HepG2 (cell line): ENCODE data around the gene TTK. TPM values are rescaled to one million over a fixed set of nuclear protein-coding genes. Genes with fewer than 3 reads are reported as not detected.

Source experiments
- BATF2 ChIP-seq: sonication (generic); formaldehyde crosslinking; IDR thresholded peaks from 2 replicates; pipeline ENCODE4 v1.8.0; 2022; ENCODE audit warnings: mild to moderate bottlenecking, missing genetic modification reagents, moderate library complexity
- CCAR2 ChIP-seq: fragments of 200-400 bp; formaldehyde crosslinking; optimal IDR thresholded peaks from 2 replicates; pipeline ENCODE3; 2018; ENCODE audit warnings: low read depth, mild to moderate bottlenecking, low read length, moderate library complexity
- FOXC1 ChIP-seq: sonication (generic); formaldehyde crosslinking; IDR thresholded peaks from 2 replicates; pipeline ENCODE4 v1.8.0; 2022; ENCODE audit warnings: mild to moderate bottlenecking, missing genetic modification reagents, borderline replicate concordance
- GLMP ChIP-seq: sonication (generic); formaldehyde crosslinking; IDR thresholded peaks from 2 replicates; pipeline ENCODE4 v1.9.0; 2021; ENCODE audit warnings: missing genetic modification reagents, mild to moderate bottlenecking, borderline replicate concordance
- HCFC1 ChIP-seq: fragments of 150-350 bp; IDR thresholded peaks from 2 replicates; pipeline ENCODE4 v1.6.1; 2014; ENCODE audit warnings: low read depth, low read length
- MZF1 ChIP-seq: sonication (generic); formaldehyde crosslinking; IDR thresholded peaks from 2 replicates; pipeline ENCODE4 v1.8.1; 2023; ENCODE audit warnings: mild to moderate bottlenecking, missing genetic modification reagents, borderline replicate concordance
- PAWR ChIP-seq: sonication (generic); formaldehyde crosslinking; IDR thresholded peaks from 2 replicates; pipeline ENCODE4 v1.4.0; 2020; ENCODE audit warnings: missing genetic modification reagents, mild to moderate bottlenecking, borderline replicate concordance
- SMARCE1 ChIP-seq: fragments of 450-650 bp; IDR thresholded peaks from 2 replicates; pipeline ENCODE4 v1.6.1; 2017; ENCODE audit warnings: borderline replicate concordance
- SNAI1 ChIP-seq: sonication (generic); formaldehyde crosslinking; IDR thresholded peaks from 2 replicates; pipeline ENCODE4 v1.5.0; 2020; ENCODE audit warnings: mild to moderate bottlenecking, missing genetic modification reagents, borderline replicate concordance
- SOX5 ChIP-seq: IDR thresholded peaks from 2 replicates; pipeline ENCODE4 v1.6.1; 2016; ENCODE audit warnings: borderline replicate concordance
- ZC3H4 ChIP-seq: sonication (generic); formaldehyde crosslinking; IDR thresholded peaks from 2 replicates; pipeline ENCODE4 v1.4.0; 2020; ENCODE audit warnings: missing genetic modification reagents, borderline replicate concordance
- ZNF12 ChIP-seq: sonication (generic); formaldehyde crosslinking; IDR thresholded peaks from 2 replicates; pipeline ENCODE4 v1.5.0; 2020; ENCODE audit warnings: missing genetic modification reagents
- ZNF138 ChIP-seq: sonication (generic); formaldehyde crosslinking; IDR thresholded peaks from 2 replicates; pipeline ENCODE4 v1.5.0; 2020; ENCODE audit warnings: mild to moderate bottlenecking, low read depth, missing genetic modification reagents
- ZNF552 ChIP-seq: sonication (generic); formaldehyde crosslinking; IDR thresholded peaks from 2 replicates; pipeline ENCODE4 v1.9.0; 2022; ENCODE audit warnings: missing genetic modification reagents, mild to moderate bottlenecking, borderline replicate concordance
- ZNF784 ChIP-seq: sonication (generic); formaldehyde crosslinking; IDR thresholded peaks from 2 replicates; pipeline ENCODE4 v1.5.1; 2020; ENCODE audit warnings: missing genetic modification reagents, mild to moderate bottlenecking, borderline replicate concordance
- ZNF850 ChIP-seq: sonication (generic); formaldehyde crosslinking; conservative IDR thresholded peaks from 2 replicates; pipeline ENCODE4 v1.9.0; 2021; ENCODE audit warnings: mild to moderate bottlenecking, missing genetic modification reagents
- ZSCAN21 ChIP-seq: sonication (generic); formaldehyde crosslinking; IDR thresholded peaks from 2 replicates; pipeline ENCODE4 v1.8.0; 2022; ENCODE audit warnings: mild to moderate bottlenecking, missing genetic modification reagents, moderate library complexity, borderline replicate concordance
- polyA plus RNA-seq, 8 experiments: library from polyadenylated mRNA; depleted of rRNA in 3 of 8; stranded (reverse) in 7 of 8; unstranded in 1 of 8; fragments of >200 nt; fragmentation: Illumina TruSeq in 4 of 8; extraction: Trizol in 4 of 8; gene quantifications; 2 replicates each; pipeline versions ENCODE4 v1.2.1 to v1.2.3, GENCODE V29; 2011 to 2016; ENCODE audit warnings: low read depth in 4 of 8, missing spikeins in 1 of 8, mixed read lengths in 1 of 8; ENCODE audit not compliant: insufficient read depth in 1 of 8
- total RNA-seq, 5 experiments: library from RNA; depleted of rRNA; stranded (reverse); fragments of >200 nt; fragmentation: Illumina TruSeq; extraction: Trizol; gene quantifications; 2 replicates each; pipeline ENCODE4 v1.2.3, GENCODE V29; 2016; ENCODE audit warnings: low read depth in 1 of 5
- TF ChIP-seq, protein P1 (sequence below): sonication (generic); formaldehyde crosslinking; IDR thresholded peaks from 2 replicates; pipeline ENCODE4 v1.8.0; 2022; ENCODE audit warnings: mild to moderate bottlenecking, missing genetic modification reagents, moderate library complexity
- TF ChIP-seq, protein P2 (sequence below): sonication (generic); formaldehyde crosslinking; IDR thresholded peaks from 2 replicates; pipeline ENCODE4 v1.8.1; 2023; ENCODE audit warnings: mild to moderate bottlenecking, moderate library complexity, missing genetic modification reagents
- TF ChIP-seq, protein P3 (sequence below): sonication (generic); formaldehyde crosslinking; IDR thresholded peaks from 2 replicates; pipeline ENCODE4 v1.8.0; 2022; ENCODE audit warnings: missing genetic modification reagents, mild to moderate bottlenecking, inconsistent platforms, borderline replicate concordance
- TF ChIP-seq, protein P4 (sequence below), 2 experiments: fragments of 450-650 bp in 1 of 2; sonication (generic) in 1 of 2; formaldehyde crosslinking; IDR thresholded peaks; 2 replicates each; pipeline versions ENCODE4 v1.5.0 to v1.8.0; 2020 to 2022; ENCODE audit warnings: mild to moderate bottlenecking in 1 of 2, missing genetic modification reagents in 1 of 2

The TTK gene
- total and polyA plus RNA-seq, 2 of the 13 experiments (the other 11 are each of a cell fraction or from before 2014, with no cell fraction given) = 8.6 to 33.2 TPM

GRCh38 chr6:80004173-80005072 lies at the start of gene TTK (continued):
- TF ChIP-seq GLMP (no peak), MZF1 (CRISPR knock-in tag) (no peak), ZC3H4 (CRISPR knock-in tag) (no peak), FOXC1 (no peak; the same call in 1 of the 2 replicates), SMARCE1 (no peak), ZSCAN21 (CRISPR knock-in tag) (peak; percentile 25; the same call in 1 of the 2 replicates), ZNF850 (CRISPR knock-in tag) (no peak), ZNF138 (CRISPR knock-in tag) (no peak), SOX5 (no peak), HCFC1 (no peak), CCAR2 (no peak), ZNF12 (CRISPR knock-in tag) (no peak), ZNF552 (CRISPR knock-in tag) (no peak), BATF2 (CRISPR knock-in tag) (0 out of 2 replicates have a peak, but pooled peaks have one; percentile 34), PAWR (CRISPR knock-in tag) (no peak), SNAI1 (peak; percentile 65; the same call in 1 of the 2 replicates), ZNF784 (no peak)
- TF ChIP-seq, protein P1, sequence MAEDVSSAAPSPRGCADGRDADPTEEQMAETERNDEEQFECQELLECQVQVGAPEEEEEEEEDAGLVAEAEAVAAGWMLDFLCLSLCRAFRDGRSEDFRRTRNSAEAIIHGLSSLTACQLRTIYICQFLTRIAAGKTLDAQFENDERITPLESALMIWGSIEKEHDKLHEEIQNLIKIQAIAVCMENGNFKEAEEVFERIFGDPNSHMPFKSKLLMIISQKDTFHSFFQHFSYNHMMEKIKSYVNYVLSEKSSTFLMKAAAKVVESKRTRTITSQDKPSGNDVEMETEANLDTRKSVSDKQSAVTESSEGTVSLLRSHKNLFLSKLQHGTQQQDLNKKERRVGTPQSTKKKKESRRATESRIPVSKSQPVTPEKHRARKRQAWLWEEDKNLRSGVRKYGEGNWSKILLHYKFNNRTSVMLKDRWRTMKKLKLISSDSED (CRISPR knock-in tag) = no peak
- TF ChIP-seq, protein P2, sequence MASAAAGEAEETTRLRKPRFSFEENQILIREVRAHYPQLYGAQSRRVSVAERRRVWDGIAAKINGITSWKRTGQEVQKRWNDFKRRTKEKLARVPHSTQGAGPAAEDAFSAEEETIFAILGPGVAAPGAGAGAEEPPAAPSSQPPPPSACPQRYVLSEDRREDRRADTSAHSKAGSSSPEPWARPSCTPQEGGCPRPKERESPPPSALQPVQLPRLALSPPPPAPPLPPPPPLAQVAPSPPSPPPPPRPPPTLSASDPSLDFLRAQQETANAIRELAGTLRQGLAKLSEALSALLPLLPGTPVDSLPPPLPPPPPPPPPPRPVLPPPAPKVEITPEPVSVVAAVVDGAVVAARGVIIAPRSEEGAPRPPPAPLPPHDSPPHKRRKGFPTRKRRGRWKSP = no peak
- TF ChIP-seq, protein P3, sequence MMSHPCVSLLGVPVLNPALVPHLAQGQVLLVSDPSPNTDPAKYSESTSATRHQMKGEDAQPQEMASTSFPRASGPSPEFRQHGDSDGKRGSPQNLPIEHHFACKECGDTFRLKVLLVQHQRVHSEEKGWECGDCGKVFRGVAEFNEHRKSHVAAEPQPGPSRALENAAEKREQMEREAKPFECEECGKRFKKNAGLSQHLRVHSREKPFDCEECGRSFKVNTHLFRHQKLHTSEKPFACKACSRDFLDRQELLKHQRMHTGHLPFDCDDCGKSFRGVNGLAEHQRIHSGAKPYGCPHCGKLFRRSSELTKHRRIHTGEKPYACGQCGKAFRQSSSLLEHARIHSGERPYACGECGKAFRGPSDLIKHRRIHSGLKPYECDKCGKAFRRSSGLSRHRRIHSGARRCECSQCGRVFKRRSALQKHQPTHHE = no peak; the same call in 1 of the 2 replicates
- TF ChIP-seq, protein P4, sequence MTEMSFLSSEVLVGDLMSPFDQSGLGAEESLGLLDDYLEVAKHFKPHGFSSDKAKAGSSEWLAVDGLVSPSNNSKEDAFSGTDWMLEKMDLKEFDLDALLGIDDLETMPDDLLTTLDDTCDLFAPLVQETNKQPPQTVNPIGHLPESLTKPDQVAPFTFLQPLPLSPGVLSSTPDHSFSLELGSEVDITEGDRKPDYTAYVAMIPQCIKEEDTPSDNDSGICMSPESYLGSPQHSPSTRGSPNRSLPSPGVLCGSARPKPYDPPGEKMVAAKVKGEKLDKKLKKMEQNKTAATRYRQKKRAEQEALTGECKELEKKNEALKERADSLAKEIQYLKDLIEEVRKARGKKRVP (CRISPR knock-in tag; IDR thresholded peaks at IDR 0.05) = no peak
